Ishikawa (cell line): ENCODE results near the gene GPATCH3.

Source experiments
- CEBPB ChIP-seq: IDR thresholded peaks from 2 replicates; pipeline ENCODE4 v1.6.1; 2012
- EP300 ChIP-seq: IDR thresholded peaks from 2 replicates; pipeline ENCODE4 v1.6.1; 2012; ENCODE audit warnings: borderline replicate concordance
- TAF1 ChIP-seq: IDR thresholded peaks from 2 replicates; pipeline ENCODE4 v1.6.1; 2012; ENCODE audit warnings: low read depth, mild to moderate bottlenecking

DNA sequence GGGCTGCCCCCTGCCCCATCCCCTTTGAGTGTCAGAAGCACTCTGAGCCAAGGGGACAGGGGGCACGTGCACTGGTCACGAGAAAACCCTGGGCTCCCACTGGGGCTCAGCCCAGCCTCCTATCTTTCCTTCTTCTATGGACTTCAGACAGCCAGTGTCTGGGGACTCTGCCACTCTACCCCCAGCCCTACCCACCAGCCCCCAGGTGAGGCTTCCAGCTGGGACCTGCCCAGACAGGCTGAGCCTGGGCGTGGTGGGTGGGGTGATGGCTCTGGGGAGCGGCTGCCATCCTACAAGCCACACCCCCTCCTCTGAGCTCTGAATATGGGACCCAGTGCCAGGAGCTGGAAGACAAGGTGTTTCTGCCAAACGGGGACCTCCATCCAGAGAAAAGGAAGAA is 45.4 kb downstream of the GPATCH3 start:
- no peak for TF ChIP-seq TAF1
- no peak for TF ChIP-seq EP300
- TF ChIP-seq CEBPB: no peak
